SU-DHL-6 (cell line): Measurements from ENCODE around the gene KDM4B.
"Not testable (repeated sequence)": the region's sequence is repeated elsewhere in the genome, so short reads cannot be mapped to it uniquely, and the experiment has no call there.

ENCODE experiments used
- H2AFZ ChIP-seq: fragments of 200-600 bp; sonication (generic); 2 replicates; pipeline ENCODE4 v1.6.1; 2014; ENCODE audit warnings: low read depth, mild to moderate bottlenecking, moderate library complexity, mixed read lengths, antibody characterized with exemption, low read length; ENCODE audit not compliant: severe bottlenecking
- H3F3A ChIP-seq: fragments of 200-600 bp; shearing (Covaris generic); 2 replicates; pipeline ENCODE4 v1.6.0; 2016; ENCODE audit warnings: antibody characterized with exemption, mild to moderate bottlenecking; ENCODE audit not compliant: insufficient read depth
- H3K27ac ChIP-seq: fragments of 200-600 bp; sonication (generic); 2 replicates; pipeline ENCODE4 v1.5.1; 2016; ENCODE audit warnings: low read depth, mild to moderate bottlenecking, low read length, moderate library complexity, mixed read lengths
- H3K27me3 ChIP-seq: fragments of 200-600 bp; sonication (generic), shearing (Covaris generic); 2 replicates; pipeline ENCODE4 v1.6.0; 2014; ENCODE audit warnings: mild to moderate bottlenecking, low read length
- H3K36me3 ChIP-seq: fragments of 200-600 bp; sonication (generic); 2 replicates; pipeline ENCODE4 v1.6.1; 2014; ENCODE audit warnings: mild to moderate bottlenecking, low read length, mixed read lengths
- H3K4me2 ChIP-seq: fragments of 300-600, 200-600 bp; shearing (Covaris generic), sonication (generic); 2 replicates; pipeline ENCODE4 v1.6.0; 2014; ENCODE audit warnings: low read length, low read depth, mild to moderate bottlenecking; ENCODE audit not compliant: poor library complexity, severe bottlenecking
- H3K4me3 ChIP-seq: fragments of 200-600 bp; sonication (generic); 2 replicates; pipeline ENCODE4 v1.5.1; 2014; ENCODE audit warnings: antibody characterized with exemption, low read length, mild to moderate bottlenecking, mixed read lengths; ENCODE audit not compliant: insufficient read depth, poor library complexity, severe bottlenecking
- H3K79me2 ChIP-seq: fragments of 200-600 bp; sonication (generic); 2 replicates; pipeline ENCODE4 v1.6.1; 2014; ENCODE audit warnings: mild to moderate bottlenecking, low read length, moderate library complexity; ENCODE audit not compliant: insufficient read depth
- H3K9ac ChIP-seq: fragments of 200-600 bp; sonication (generic); 2 replicates; pipeline ENCODE4 v1.7.0; 2014; ENCODE audit warnings: mild to moderate bottlenecking, low read length
- H3K9me2 ChIP-seq: fragments of 200-600 bp; sonication (generic); replicated peaks from 2 replicates; pipeline ENCODE4 v1.6.1; 2014; ENCODE audit warnings: low read length; ENCODE audit not compliant: insufficient read depth
- H3K9me3 ChIP-seq: fragments of 200-600 bp; sonication (generic); 2 replicates; pipeline ENCODE4 v1.6.1; 2014; ENCODE audit warnings: low read length, mixed read lengths; ENCODE audit not compliant: insufficient read depth
- H4K20me1 ChIP-seq: fragments of 200-600 bp; sonication (generic); 2 replicates; pipeline ENCODE4 v1.6.1; 2014; ENCODE audit warnings: low read depth, mild to moderate bottlenecking, antibody characterized with exemption, low read length, moderate library complexity, mixed read lengths
- CTCF ChIP-seq: fragments of 200-600 bp; sonication (generic); IDR thresholded peaks from one replicate; pipeline ENCODE4 v1.5.1; 2017; ENCODE audit warnings: antibody characterized with exemption, mild to moderate bottlenecking, low read length, moderate library complexity; ENCODE audit not compliant: insufficient read depth, poor library complexity, severe bottlenecking
- EZH2phosphoT487 ChIP-seq: fragments of 200-600 bp; sonication (generic), shearing (Covaris generic); conservative IDR thresholded peaks from 2 replicates; pipeline ENCODE4 v1.6.1; 2018; ENCODE audit warnings: mild to moderate bottlenecking, antibody characterized with exemption, low read length, moderate library complexity, mixed read lengths

Gene KDM4B

GRCh38 chr19:5194641-5195040 is 225.7 kb downstream of the KDM4B start:
- H3K27me3 ChIP-seq = no peaks in the 10 kb centered on the region
- H2AFZ ChIP-seq = no peak overlapping the region
- TF ChIP-seq CTCF = no peak
- TF ChIP-seq EZH2phosphoT487 = no peak
- H4K20me1 ChIP-seq = no peaks in the 10 kb centered on the region
- no peak overlapping the region for H3K4me3 ChIP-seq
- H3K79me2 ChIP-seq = no peaks in the 10 kb centered on the region
- no peaks in the 10 kb centered on the region for H3K9me3 ChIP-seq
- no peaks in the 10 kb centered on the region for H3F3A ChIP-seq
- H3K9me2 ChIP-seq = no peaks in the 10 kb centered on the region
- H3K9ac ChIP-seq = no peak overlapping the region
- no peaks in the 10 kb centered on the region for H3K36me3 ChIP-seq
- H3K27ac ChIP-seq = no peak overlapping the region
- H3K4me2 ChIP-seq = no peak overlapping the region

- H4K20me1 ChIP-seq, H3F3A ChIP-seq, H3K27ac ChIP-seq, H3K4me2 ChIP-seq, H2AFZ ChIP-seq, H3K79me2 ChIP-seq, H3K9ac ChIP-seq, H3K27me3 ChIP-seq, H3K9me2 ChIP-seq, H3K4me3 ChIP-seq, H3K9me3 ChIP-seq, H3K36me3 ChIP-seq: not testable (repeated sequence)
Observed at GRCh38 chr19:5195587-5195986, 226.7 kb downstream of the KDM4B start.

- no peaks in the 10 kb centered on the region for H3K79me2 ChIP-seq
- H3K4me3 ChIP-seq = no peak overlapping the region
- no peaks in the 10 kb centered on the region for H3K36me3 ChIP-seq
- no peak overlapping the region for H3K9ac ChIP-seq
- H3F3A ChIP-seq = no peaks in the 10 kb centered on the region
- H4K20me1 ChIP-seq = no peaks in the 10 kb centered on the region
- H3K9me2 ChIP-seq = no peaks in the 10 kb centered on the region
- H3K9me3 ChIP-seq = no peaks in the 10 kb centered on the region
- H3K27ac ChIP-seq = no peak overlapping the region
- H3K4me2 ChIP-seq = no peak overlapping the region
- TF ChIP-seq EZH2phosphoT487 (no peak), CTCF (no peak)
- H2AFZ ChIP-seq = no peak overlapping the region
- H3K27me3 ChIP-seq = no peaks in the 10 kb centered on the region
Observed at GRCh38 chr19:5196832-5197231, 227.9 kb downstream of the KDM4B start.

GRCh38 chr19:5200844-5201243 is 231.9 kb downstream of the KDM4B start:
- Histone ChIP-seq H3K4me2 (no peak overlapping the region), H3K4me3 (no peak overlapping the region), H3K9ac (no peak overlapping the region), H3K79me2 (no peaks in the 10 kb centered on the region), H3K36me3 (no peaks in the 10 kb centered on the region), H3K9me3 (no peaks in the 10 kb centered on the region), H4K20me1 (no peaks in the 10 kb centered on the region), H3K27ac (no peak overlapping the region), H3K27me3 (no peaks in the 10 kb centered on the region), H3F3A (no peaks in the 10 kb centered on the region), H2AFZ (no peak overlapping the region), H3K9me2 (no peaks in the 10 kb centered on the region)
- TF ChIP-seq EZH2phosphoT487 = no peak
- no peak for TF ChIP-seq CTCF
